GM18519 (cell line): ENCODE results near the gene TARS2.

Experiments used
- ATAC-seq: cut with Tn5 transposase; IDR thresholded peaks from one replicate; pipeline ENCODE4 v1.9.1; 2021; ENCODE audit warnings: mild to moderate bottlenecking, moderate library complexity; ENCODE audit not compliant: unreplicated experiment, low FRiP score

Gene TARS2

DNA sequence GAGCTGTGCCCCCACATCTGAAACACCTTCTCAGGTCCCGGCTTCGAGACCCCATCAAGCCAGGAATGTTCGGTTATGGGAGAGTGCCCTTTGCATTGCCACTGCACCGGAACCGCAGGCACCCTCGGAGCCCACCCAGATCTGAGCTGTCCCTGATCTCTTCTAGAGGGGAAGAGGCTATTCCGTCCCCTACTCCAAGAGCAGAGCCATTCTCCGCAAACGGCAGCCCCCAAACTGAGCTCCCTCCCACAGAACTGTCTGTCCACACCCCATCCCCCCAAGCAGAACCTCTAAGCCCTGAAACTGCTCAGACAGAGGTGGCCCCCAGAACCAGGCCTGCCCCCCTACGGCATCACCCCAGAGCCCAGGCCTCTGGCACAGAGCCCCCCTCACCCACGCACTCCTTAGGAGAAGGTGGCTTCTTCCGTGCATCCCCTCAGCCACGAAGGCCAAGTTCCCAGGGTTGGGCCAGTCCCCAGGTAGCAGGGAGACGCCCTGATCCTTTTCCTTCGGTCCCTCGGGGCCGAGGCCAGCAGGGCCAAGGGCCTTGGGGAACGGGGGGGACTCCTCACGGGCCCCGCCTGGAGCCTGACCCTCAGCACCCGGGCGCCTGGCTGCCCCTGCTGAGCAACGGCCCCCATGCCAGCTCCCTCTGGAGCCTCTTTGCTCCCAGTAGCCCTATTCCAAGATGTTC, 66.3 kb downstream of the TARS2 start:
- ATAC-seq, result no peak

- ATAC-seq, result no peak
Measured at GRCh38 chr1:150554086-150554452, 66.8 kb downstream of the TARS2 start.

- ATAC-seq, result no peak
Measured at GRCh38 chr1:150555198-150555970, 68.2 kb downstream of the TARS2 start.

GRCh38 chr1:150555971-150556865, 69.0 kb downstream of the TARS2 start:
- ATAC-seq, result no peak

GRCh38 chr1:150557065-150557600, 69.9 kb downstream of the TARS2 start:
- no peak for ATAC-seq
